Liver (tissue), 3 donors: Measurements from ENCODE around the gene KIFC3.

Experiments used
- FOXA1 ChIP-seq: IDR thresholded peaks from 2 replicates; pipeline ENCODE4 v1.6.1; 2016; ENCODE audit warnings: antibody characterized with exemption
- GABPA ChIP-seq, 2 donors: IDR thresholded peaks in 1 of 2; conservative IDR thresholded peaks in 1 of 2; 2 replicates each; pipeline ENCODE4 v1.6.1; 2016; ENCODE audit warnings: antibody characterized with exemption in 2 of 2, mild to moderate bottlenecking in 1 of 2, moderate library complexity in 1 of 2
- JUND ChIP-seq, 2 donors: IDR thresholded peaks; 2 replicates each; pipeline ENCODE4 v1.6.1; 2016; ENCODE audit warnings: antibody characterized with exemption in 2 of 2
- NR2F2 ChIP-seq: IDR thresholded peaks from 2 replicates; pipeline ENCODE4 v1.6.1; 2016; ENCODE audit warnings: antibody characterized with exemption
- RAD21 ChIP-seq, 2 donors: IDR thresholded peaks; 2 replicates each; pipeline ENCODE4 v1.6.1; 2016; ENCODE audit warnings: antibody characterized with exemption in 2 of 2, mild to moderate bottlenecking in 2 of 2
- REST ChIP-seq: IDR thresholded peaks from 2 replicates; pipeline ENCODE4 v1.6.1; 2016; ENCODE audit warnings: antibody characterized with exemption, mild to moderate bottlenecking
- SP1 ChIP-seq: IDR thresholded peaks from 2 replicates; pipeline ENCODE4 v1.6.1; 2018; ENCODE audit warnings: antibody characterized with exemption, mild to moderate bottlenecking
- YY1 ChIP-seq: IDR thresholded peaks from 2 replicates; pipeline ENCODE4 v1.6.1; 2016; ENCODE audit warnings: antibody characterized with exemption, mild to moderate bottlenecking
- ZBTB33 ChIP-seq: IDR thresholded peaks from 2 replicates; pipeline ENCODE4 v1.6.1; 2016; ENCODE audit warnings: antibody characterized with exemption
- TF ChIP-seq, protein P1 (sequence below): IDR thresholded peaks from 2 replicates; pipeline ENCODE4 v1.6.1; 2016; ENCODE audit warnings: antibody characterized with exemption
- TF ChIP-seq, protein P2 (sequence below): fragments of 150-350 bp; IDR thresholded peaks from 2 replicates; pipeline ENCODE4 v1.5.1; 2017; ENCODE audit warnings: improper control_type of control experiment, low read depth, low read length; ENCODE audit not compliant: missing input control
- TF ChIP-seq, protein P3 (sequence below): IDR thresholded peaks from 2 replicates; pipeline ENCODE4 v1.6.1; 2016; ENCODE audit warnings: antibody characterized with exemption
- donor health status: healthy.
- donor health status: healthy.

DNA sequence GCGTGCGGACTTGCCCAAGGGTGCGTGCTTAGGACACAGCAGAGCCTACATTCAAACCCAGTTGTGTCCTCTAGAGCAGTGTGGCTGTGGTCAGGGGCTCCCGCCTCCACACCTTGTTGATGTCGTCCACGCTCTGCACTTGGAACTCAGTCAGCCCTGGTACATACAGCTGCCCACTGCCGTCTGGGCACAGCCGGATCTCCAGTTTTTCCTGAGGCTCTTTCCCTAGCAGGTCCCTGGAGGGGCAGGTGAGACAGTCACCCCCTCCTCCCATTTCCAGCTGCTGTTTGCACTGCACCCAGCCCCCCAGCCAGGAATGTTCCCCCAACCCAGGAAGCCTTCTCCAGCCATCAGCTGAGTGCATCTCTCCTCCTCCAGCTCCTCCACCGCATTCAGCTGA is 41.0 kb downstream of the KIFC3 start:
- TF ChIP-seq SP1 (no peak), FOXA1 (no peak), RAD21 (IDR thresholded peaks at IDR 0.05) (no peak), REST (no peak), YY1 (no peak), ZBTB33 (no peak), NR2F2 (no peak), JUND (IDR thresholded peaks at IDR 0.05) (no peak), GABPA (IDR thresholded peaks at IDR 0.05 in 1 of 2, conservative IDR thresholded peaks at IDR 0.05 in 1 of 2) (no peak)
- TF ChIP-seq, protein P1, sequence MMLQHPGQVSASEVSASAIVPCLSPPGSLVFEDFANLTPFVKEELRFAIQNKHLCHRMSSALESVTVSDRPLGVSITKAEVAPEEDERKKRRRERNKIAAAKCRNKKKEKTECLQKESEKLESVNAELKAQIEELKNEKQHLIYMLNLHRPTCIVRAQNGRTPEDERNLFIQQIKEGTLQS, result no peak
- TF ChIP-seq, protein P2, sequence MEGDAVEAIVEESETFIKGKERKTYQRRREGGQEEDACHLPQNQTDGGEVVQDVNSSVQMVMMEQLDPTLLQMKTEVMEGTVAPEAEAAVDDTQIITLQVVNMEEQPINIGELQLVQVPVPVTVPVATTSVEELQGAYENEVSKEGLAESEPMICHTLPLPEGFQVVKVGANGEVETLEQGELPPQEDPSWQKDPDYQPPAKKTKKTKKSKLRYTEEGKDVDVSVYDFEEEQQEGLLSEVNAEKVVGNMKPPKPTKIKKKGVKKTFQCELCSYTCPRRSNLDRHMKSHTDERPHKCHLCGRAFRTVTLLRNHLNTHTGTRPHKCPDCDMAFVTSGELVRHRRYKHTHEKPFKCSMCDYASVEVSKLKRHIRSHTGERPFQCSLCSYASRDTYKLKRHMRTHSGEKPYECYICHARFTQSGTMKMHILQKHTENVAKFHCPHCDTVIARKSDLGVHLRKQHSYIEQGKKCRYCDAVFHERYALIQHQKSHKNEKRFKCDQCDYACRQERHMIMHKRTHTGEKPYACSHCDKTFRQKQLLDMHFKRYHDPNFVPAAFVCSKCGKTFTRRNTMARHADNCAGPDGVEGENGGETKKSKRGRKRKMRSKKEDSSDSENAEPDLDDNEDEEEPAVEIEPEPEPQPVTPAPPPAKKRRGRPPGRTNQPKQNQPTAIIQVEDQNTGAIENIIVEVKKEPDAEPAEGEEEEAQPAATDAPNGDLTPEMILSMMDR, result no peak
- TF ChIP-seq, protein P3, sequence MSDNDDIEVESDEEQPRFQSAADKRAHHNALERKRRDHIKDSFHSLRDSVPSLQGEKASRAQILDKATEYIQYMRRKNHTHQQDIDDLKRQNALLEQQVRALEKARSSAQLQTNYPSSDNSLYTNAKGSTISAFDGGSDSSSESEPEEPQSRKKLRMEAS, result no peak
